NCI-H1694 treated with DMSO at 0.1 percent for 48 hours (cell line): ENCODE measurements around the gene ENPP6.

Experiments
- DNase-seq: peaks from one replicate; lab custom pipeline; 2025; lab: John Stamatoyannopoulos, UW

Gene ENPP6

GRCh38 chr4:184104419-184105101 is 113.1 kb downstream of the ENPP6 start:
- DNase-seq, result no peak

DNA sequence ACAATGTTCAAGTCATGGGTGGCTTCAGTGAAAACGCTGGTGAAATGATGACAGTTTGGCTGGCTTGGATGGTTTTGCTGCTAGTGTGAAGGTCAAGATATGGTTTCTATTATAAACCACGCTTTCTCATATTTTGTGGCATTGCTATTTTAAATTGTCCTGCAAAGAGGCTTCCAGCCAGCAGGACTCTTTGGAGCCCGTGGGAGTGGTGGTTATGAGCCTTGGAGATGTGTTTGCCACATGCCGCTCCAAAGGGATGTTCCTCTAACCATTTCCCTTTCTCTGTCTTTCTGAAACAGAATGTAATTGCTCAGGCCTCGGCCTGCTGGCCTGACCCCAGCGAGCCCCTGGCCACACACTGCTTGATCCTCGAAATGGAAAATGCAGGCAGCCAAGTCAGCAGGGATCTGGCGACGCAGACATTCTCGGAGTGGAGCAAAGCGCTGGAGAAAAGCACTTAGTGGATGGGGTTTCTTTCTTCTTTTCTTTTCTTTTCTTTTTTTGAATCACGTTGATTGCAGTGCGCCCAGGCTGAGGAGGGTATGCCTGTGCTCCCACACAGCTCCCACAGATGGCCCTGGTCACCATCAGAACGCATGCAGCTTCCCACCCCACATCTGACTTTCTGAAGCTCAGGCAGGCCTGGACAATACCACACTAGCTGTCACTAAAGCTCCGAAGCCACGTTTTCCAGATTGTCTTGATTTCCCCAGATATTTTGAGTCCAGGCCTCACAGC is 114.0 kb downstream of the ENPP6 start:
- DNase-seq, result no peak

DNA sequence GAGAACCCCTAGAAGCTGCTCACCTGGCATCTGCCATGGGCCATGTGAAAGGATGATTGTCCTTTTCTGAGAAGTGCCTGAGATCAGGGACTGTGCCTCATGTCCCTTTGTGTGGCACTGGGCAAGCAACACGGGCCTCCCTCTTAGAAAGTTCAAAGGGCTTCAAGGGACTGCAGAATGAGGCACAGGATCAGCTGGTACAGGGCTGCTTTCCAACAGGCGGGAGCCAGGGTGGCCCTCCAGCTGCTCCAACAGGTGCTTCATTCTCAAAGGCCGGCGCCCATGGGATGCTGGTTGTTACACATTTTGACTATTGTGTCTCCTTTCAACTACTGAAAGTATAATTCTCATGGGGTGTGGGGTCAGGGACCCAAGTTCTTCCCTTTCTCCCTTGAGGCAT is 114.7 kb downstream of the ENPP6 start:
- no peak for DNase-seq

DNA sequence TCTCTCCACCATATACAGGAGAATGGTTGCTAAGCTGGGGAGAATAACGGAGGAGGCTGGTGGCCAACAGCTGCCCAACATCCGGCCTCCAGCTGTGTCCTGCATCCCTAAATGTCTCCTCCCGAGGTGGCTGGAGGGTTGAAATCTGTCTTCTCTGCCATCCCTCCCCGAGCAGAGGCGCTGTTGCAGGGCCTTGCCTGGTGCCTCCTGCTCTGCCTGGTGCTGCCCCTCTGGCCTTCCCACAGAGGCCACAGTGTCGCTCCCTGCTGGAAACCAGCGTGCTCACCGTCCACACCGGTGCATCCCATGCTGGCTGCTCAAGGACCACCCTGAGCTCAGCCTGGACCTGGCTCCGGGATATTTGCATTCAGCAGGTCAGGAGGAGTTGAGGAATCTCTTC is 115.2 kb downstream of the ENPP6 start:
- no peak for DNase-seq

DNA sequence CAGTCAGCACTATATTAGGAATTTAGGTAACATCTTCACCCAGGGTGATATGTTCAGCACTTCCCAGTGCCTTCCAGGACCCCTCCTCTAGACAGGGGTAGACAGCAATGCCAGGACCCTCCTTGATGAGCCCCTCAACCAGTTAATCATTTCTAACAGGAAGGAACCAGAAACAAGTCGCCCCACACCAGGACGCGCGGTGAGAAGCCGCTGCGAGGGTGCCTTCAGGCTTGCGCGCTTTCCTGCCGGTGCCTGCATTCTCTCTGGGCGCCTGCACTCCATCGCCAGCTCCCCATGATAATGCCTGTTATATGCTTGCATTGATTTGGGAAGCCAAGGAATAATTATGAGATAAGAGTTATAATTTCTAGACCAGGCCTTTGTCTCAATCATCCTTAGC is 116.0 kb downstream of the ENPP6 start:
- DNase-seq, result no peak

GRCh38 chr4:184100297-184100885 is 117.3 kb downstream of the ENPP6 start:
- no peak for DNase-seq

DNA sequence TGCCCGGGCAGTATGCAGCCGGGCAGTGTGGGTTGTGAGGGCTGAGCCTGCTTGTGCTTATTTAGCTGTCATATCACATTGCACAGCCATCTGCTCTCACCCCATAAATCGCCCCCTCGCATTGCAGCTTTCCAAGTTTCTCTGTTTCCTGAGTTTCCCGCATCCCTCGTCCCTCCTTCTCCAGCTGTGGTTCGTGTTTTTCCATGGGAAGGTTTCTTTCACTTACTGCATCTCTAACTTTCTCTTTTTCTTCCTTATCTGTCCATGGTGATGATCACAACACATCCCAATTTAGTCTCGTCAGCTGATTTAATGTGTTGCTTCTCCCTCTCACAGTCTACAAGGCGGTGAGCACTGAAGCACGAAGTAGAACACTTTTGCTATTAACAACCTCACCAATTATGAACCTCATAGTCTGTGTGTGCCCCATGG is 118.1 kb downstream of the ENPP6 start:
- DNase-seq, result peak; percentile 67

GRCh38 chr4:184099000-184099399 is 118.7 kb downstream of the ENPP6 start:
- DNase-seq, result no peak

DNA sequence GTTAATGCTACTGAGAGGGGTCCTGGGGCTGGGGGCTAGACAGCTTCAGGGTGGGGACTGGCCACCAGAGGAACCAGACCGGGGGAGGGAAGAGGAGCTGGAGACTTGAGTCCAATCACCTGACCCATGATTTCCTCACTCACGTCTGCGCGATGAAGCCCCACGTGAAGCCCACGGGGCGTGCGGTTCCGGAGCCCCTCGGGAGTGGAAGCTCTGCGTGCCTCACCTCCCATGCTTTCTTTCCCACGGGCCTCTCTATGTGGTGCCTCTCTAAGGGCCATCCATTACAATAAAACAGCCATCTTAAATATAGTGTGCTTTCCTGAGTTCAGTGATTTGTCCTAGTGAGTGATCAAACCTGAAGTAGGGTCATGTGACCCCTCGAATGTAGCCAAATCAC is 119.9 kb downstream of the ENPP6 start:
- no peak for DNase-seq

GRCh38 chr4:184097241-184097605 is 120.5 kb downstream of the ENPP6 start:
- no peak for DNase-seq

DNA sequence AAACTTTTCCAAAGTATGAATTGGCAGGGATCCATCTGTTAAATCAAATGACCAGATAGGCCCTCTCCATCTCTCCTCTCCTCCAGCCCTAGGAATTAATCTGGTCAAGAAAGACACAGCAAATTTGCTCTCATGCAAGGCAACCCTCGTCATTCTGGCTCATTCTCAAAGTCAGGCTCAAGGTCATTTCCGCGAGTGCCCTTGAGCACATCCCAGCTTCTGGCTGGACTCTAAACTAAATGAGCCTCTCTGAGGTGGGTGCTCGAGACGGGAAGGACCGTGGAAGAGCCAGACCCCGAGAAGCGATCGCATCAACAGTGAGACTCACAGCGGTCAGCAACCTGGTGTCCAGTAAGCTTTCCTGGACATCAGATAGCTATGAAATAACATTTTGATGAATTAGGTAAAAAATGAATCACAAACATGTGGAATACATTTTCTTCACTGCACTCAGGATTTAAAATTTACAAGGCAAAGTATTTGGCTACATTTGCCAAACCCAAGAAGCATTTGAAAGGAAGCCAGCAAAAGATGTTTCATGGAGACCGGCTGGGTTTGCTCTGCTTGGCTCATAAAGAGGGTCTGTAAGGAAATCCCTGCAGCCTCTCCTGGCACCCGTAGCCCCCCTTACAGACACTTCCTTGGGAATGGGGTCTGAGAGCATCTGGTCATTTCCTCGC is 121.0 kb downstream of the ENPP6 start:
- no peak for DNase-seq

GRCh38 chr4:184094532-184095159 is 123.0 kb downstream of the ENPP6 start:
- DNase-seq, result no peak

- DNase-seq, result no peak
Observed at GRCh38 chr4:184091986-184092385, 125.7 kb downstream of the ENPP6 start.

DNA sequence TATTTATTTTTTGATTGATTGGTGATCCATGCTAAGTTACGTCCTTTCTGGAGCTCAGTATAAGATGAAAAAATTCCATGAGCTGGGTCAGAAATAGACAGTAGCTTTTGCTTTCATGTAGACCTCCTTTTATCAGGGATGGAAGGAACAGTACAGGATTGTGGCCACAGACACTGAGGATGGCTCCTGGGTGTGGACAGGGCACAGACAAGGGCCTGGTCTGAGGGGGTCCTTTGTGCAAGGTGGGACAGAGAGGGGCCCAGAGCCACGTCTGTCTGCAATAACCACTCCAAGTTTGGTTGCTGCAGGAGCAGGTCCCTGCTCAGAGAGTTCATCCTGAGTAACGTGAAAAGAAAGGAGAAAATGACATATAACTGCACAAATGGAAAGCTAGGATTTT is 127.1 kb downstream of the ENPP6 start:
- no peak for DNase-seq

- DNase-seq, result no peak
Observed at GRCh38 chr4:184080674-184081073, 137.0 kb downstream of the ENPP6 start.

GRCh38 chr4:184074677-184075388 is 142.8 kb downstream of the ENPP6 start:
- no peak for DNase-seq

DNA sequence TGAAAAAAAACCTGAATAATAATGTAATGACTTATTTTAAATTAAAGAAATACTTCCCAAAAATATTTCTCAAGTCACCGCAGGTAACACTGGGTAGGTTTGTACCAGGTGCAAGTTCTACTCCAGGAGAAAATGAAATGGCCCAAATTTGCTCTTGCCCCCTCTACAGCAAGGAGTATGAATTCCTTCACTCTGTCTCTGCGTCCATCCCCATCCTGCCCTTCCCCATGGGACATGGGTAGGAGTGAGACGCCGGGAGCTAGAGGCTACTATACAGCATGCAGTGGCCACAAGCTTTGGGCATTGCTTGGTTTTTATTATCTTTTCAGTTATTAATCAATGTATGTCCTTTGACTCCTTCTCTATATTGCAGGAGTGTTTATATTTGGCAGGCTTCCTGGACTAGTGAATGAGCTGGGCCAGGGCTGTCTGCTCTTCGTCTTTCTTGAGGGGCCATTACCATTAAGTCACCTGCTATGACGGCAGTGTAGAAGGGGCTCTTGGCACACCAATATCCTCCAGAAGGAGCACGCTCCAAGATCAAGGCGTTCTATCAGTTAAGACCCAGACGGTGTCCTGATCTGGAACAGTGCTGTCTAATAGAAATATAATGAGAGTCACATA is 149.6 kb downstream of the ENPP6 start:
- DNase-seq, result no peak

- no peak for DNase-seq
Observed at GRCh38 chr4:184066584-184067300, 150.9 kb downstream of the ENPP6 start.

- no peak for DNase-seq
Observed at GRCh38 chr4:184064877-184065276, 152.8 kb downstream of the ENPP6 start.

DNA sequence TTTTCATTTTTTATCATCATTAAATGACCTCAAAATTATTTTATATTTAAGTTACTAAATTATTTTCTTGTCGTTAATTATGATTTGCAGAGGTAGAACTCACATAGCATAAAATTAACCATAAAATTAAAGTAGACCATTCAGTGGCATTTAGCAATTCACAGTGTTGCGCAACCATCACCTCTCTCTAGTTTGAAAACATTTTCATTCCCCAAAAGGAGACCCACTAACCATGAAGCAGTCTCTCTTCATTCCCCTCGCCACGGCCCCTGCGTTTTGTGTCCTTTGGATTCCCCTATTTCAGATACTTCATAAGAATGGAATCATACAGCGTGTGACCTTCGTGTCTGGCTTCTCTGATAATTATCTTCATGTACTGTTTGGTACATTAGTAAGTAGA is 154.9 kb downstream of the ENPP6 start:
- no peak for DNase-seq

DNA sequence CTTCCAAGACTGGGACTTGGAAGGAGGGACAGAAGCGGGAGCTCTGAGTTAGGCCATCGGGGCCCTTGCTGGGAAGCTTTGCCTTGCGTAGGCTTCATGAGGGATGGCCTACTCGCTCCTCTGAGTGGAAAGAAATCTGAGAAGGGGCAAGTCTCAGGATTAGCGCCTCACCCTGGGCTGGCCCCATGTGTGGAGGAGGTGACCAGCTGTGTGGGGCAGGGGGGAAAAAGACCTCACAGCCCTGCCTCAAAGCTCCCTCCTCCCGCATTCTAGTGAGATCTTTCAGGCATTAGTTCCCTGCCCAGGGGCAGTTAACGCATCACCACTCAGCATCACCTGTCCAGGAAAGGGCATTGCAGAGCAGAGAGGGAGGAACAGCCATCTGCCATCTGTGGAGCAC is 156.1 kb downstream of the ENPP6 start:
- DNase-seq, result no peak
